ENCODE data around the gene ADTRP.

The ADTRP gene

GRCh38 chr6:11778648-11779328 lies at the start of gene ADTRP:
ADTRP (minus strand) TSS chr6:11778803; CDS start chr6:11778759, 44 bp downstream.
- Histone ChIP-seq H3K27me3 (replicated peaks) (no peaks in the 10 kb centered on the region), H3K36me3 (replicated peaks) (no peaks in the 10 kb centered on the region), H3K4me3 (ENCODE audit: low read depth, low read length) (no peak within 1 kb of the TSS), H3K27ac (no peak within 1 kb of the TSS)
- TF ChIP-seq CTCF (IDR thresholded peaks at IDR 0.05; ENCODE audit: low read depth, low read length, missing control alignments) = no peak
- no peak for DNase-seq
- in situ Hi-C loops (cut with HindIII; ENCODE audit: low pct_ligation_motif_present, low sequenced_read_pairs) = no loop called here

GRCh38 chr6:11826779-11827178 lies 48.2 kb upstream of the ADTRP start:
- no peak for TF ChIP-seq CTCF (IDR thresholded peaks at IDR 0.05; ENCODE audit: low read depth, low read length, missing control alignments)
- Histone ChIP-seq H3K27me3 (replicated peaks) (no peaks in the 10 kb centered on the region), H3K36me3 (replicated peaks) (no peaks in the 10 kb centered on the region), H3K27ac (no peak overlapping the region), H3K4me3 (ENCODE audit: low read depth, low read length) (no peak overlapping the region)
- no peak for DNase-seq
- in situ Hi-C loops (cut with HindIII; ENCODE audit: low pct_ligation_motif_present, low sequenced_read_pairs) = no loop called here

GRCh38 chr6:11824986-11825385 lies 46.4 kb upstream of the ADTRP start:
- Histone ChIP-seq H3K27me3 (replicated peaks) (no peaks in the 10 kb centered on the region), H3K36me3 (replicated peaks) (no peaks in the 10 kb centered on the region), H3K4me3 (ENCODE audit: low read depth, low read length) (no peak overlapping the region), H3K27ac (no peak overlapping the region)
- in situ Hi-C loops (cut with HindIII; ENCODE audit: low pct_ligation_motif_present, low sequenced_read_pairs) = no loop called here
- no peak for TF ChIP-seq CTCF (IDR thresholded peaks at IDR 0.05; ENCODE audit: low read depth, low read length, missing control alignments)
- DNase-seq = peak; percentile 66

GRCh38 chr6:11822346-11822745 lies 43.7 kb upstream of the ADTRP start:
- in situ Hi-C loops (cut with HindIII; ENCODE audit: low pct_ligation_motif_present, low sequenced_read_pairs) = no loop called here
- no peaks in the 10 kb centered on the region for H3K36me3 ChIP-seq (replicated peaks)
- DNase-seq = no peak
- H3K4me3 ChIP-seq (ENCODE audit: low read depth, low read length) = no peak overlapping the region
- no peak for TF ChIP-seq CTCF (IDR thresholded peaks at IDR 0.05; ENCODE audit: low read depth, low read length, missing control alignments)
- H3K27ac ChIP-seq = no peak overlapping the region
- H3K27me3 ChIP-seq (replicated peaks) = no peaks in the 10 kb centered on the region

GRCh38 chr6:11821781-11822180 lies 43.2 kb upstream of the ADTRP start:
- Histone ChIP-seq H3K36me3 (replicated peaks) (no peaks in the 10 kb centered on the region), H3K27ac (no peak overlapping the region), H3K4me3 (ENCODE audit: low read depth, low read length) (no peak overlapping the region), H3K27me3 (replicated peaks) (no peaks in the 10 kb centered on the region)
- no peak for TF ChIP-seq CTCF (IDR thresholded peaks at IDR 0.05; ENCODE audit: low read depth, low read length, missing control alignments)
- no peak for DNase-seq
- in situ Hi-C loops (cut with HindIII; ENCODE audit: low pct_ligation_motif_present, low sequenced_read_pairs) = no loop called here

- in situ Hi-C loops (cut with HindIII; ENCODE audit: low pct_ligation_motif_present, low sequenced_read_pairs) = no loop called here
- no peak overlapping the region for H3K27ac ChIP-seq
These were observed 42.2 kb upstream of the ADTRP start for GRCh38 chr6:11820821-11821220.

More at GRCh38 chr6:11820821-11821220, 42.2 kb upstream of the ADTRP start:
- no peak overlapping the region for H3K4me3 ChIP-seq (ENCODE audit: low read depth, low read length)
- no peak for TF ChIP-seq CTCF (IDR thresholded peaks at IDR 0.05; ENCODE audit: low read depth, low read length, missing control alignments)
- H3K36me3 ChIP-seq (replicated peaks) = no peaks in the 10 kb centered on the region
- no peaks in the 10 kb centered on the region for H3K27me3 ChIP-seq (replicated peaks)
- no peak for DNase-seq

Data from brain microvascular endothelial cell (primary cell).